GM19397 (cell line): ENCODE measurements around the gene INHBE.
"Not testable (repeated sequence)": the region's sequence is repeated elsewhere in the genome, so short reads cannot be mapped to it uniquely, and the experiment has no call there.

Experiments
- ATAC-seq: cut with Tn5 transposase; IDR thresholded peaks from one replicate; pipeline ENCODE4 v1.9.1; 2021; ENCODE audit warnings: mild to moderate bottlenecking, moderate library complexity; ENCODE audit not compliant: unreplicated experiment

The INHBE gene, protein sequence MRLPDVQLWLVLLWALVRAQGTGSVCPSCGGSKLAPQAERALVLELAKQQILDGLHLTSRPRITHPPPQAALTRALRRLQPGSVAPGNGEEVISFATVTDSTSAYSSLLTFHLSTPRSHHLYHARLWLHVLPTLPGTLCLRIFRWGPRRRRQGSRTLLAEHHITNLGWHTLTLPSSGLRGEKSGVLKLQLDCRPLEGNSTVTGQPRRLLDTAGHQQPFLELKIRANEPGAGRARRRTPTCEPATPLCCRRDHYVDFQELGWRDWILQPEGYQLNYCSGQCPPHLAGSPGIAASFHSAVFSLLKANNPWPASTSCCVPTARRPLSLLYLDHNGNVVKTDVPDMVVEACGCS

DNA sequence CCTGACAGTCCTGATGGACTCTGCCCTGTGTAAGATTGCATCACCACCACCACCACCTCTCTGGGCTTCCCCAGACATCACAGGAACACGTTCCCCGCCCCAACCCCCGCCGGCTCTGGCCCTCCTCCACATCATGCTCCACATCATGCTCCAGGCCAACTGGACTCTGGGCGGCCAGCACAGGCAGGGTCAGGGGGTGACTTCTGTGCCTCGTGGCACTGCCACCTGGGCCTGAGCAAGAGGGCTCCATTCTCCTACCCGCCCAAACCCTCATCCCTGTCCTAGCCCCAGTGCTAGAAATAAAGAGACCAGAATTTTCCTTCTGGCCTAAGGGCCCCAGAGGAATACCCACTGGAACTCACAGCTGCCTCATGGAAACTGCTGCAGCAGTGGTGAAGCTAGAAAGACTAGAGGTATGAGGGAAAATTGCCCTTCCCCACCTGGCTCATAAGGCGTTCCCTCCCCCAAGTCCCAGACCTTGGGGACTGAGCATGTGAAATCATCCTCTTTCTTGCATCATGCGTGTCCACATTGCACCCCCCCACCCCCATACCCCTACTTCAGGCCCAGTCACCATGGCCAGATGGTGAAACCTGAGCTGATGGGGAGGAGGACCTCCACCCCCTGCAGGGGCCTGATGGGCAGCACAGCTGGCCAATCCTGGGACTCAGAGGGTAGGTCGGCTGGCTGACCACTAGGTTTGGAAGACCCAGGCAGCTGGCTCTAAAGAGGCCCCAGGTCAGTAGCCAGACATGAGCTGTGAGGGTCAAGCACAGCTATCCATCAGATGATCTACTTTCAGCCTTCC is at the start of gene INHBE:
INHBE (plus strand) TSS at position 742 of the 808 bp plus-strand sequence. CDS start 230 bp downstream, outside the sequence.
- no peak for ATAC-seq

DNA sequence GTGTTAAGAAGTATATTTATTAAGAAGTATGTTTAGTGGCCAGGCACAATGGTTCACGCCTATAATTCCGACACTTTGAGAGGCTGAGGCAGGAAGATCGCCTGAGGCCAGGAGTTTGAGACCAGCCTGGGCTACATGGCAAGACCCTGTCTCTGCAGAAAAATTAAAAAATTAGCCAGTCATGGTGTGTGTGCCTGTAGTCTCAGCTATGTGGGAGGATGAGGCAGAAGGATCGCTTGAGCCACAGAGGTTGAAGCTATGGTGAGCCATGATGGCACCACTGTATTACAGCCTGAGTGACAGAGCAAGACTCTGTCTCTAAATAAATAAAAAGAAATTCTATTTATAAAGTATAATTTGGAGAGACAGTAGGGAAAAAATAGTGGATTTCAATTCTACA is 44.6 kb upstream of the INHBE start:
- no peak for ATAC-seq

DNA sequence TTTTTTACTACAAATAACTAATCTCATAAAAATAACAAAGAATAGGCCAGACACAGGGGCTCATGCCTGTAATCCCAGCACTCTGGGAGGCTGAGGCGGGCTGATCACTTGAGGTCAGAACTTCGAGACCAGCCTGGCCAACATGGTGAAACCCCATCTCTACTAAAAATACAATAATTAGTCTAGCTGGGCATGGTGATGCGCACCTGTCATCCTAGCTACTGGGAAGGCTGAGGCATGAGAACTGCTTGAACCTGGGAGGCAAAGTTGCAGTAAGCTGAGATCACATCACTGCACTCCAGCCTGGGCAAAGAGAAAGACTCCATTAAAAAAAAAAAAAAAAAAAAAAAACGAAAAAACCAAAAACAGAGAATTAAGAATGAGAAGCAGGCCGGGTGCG is 40.9 kb upstream of the INHBE start:
- not testable (repeated sequence) for ATAC-seq

DNA sequence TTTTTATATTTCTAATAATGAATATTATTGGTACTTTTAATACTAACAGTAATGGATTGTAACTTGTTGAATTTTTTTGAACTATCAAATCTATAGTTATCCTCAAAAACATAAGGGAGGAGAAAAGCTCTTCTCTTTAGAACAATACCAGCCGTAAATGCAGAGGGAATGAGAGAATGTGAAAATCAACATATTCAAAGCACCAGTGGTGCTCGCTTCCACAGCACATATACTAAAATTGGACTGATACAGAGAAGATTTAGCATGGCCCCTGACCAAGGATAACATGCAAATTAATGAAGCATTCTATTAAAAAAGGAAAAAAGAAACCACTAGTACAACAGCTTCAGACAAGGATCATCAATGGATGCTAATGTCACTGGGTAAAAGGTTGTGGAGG is 40.0 kb upstream of the INHBE start:
- no peak for ATAC-seq

DNA sequence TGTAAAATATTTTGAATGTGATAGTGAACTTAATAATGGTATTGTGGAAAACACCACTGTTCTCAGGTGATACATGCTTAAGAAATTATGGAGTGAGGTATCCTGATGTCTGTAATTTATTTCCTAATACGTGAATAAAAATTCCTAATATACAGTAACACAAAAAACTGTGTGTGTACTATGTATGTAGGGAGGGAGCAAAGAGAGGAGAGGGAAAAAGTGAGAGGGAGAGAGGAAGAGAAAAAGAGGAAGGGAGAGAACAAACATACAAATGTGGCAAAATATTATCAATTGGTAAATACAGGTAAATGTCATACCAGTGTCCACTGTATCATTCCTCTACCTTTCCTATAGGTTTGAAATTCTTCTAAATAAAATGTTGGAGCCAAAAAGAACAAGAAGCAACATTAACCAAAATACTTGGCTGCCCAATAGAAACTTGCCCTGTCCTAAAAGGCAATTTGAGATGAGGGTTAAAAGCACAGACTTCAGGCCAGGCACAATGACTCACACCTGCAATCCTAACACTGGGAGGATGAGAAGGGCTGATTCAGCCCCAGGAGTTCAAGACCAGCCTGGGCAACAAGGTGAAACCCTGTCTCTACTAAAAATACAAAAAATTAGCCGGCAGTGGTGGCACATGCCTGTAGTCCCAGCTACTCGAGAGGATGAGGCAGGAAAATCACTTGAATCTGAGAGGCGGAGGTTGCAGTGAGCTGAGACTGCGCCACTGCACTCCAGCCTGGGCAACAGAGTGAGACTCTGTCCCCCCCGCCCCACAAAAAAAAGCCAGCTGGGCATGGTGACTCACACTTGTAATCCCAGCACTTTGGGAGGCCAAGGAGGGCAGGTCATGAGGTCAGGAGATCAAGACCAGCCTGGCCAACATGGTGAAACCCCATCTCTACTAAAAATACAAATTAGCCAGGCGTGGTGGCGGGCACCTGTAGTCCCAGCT is 38.8 kb upstream of the INHBE start:
- no peak for ATAC-seq

DNA sequence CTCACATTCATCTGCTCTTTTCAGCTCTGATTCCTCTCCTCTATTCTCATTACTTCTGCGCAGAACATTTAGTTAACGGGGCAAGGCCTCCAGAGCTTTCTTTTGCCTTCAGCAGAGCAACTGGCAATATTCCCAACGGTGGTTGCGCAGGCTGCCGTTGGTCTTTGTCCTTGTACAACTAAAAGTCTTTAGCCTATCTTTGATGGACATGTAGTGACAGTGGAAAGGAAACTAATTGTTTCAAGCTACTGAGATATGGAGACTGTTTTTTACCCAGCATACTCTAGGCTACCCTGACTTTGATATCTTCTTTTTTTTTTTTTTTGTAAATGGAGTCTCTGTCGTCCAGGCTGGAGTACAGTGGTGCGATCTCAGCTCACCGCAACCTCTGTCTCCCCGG is 36.9 kb upstream of the INHBE start:
- ATAC-seq: no peak

DNA sequence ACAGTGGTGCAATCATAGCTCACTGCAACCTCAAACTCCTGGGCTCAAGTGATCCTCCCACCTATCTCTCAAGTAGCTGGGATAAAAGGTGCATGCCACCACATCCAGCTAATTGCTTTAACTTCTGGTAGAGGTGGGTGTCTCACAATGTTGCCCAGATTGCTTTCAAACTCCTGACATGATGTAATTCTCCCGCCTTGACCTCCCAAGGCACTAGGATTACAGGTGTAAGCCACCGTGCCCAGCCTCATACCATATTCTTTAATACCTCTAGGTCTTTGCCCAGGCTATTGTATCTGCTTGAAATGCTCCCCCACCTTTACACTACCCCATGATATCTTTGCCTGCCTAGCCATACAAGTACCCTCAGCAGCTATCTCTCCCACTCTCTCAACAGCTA is 35.6 kb upstream of the INHBE start:
- ATAC-seq: no peak

DNA sequence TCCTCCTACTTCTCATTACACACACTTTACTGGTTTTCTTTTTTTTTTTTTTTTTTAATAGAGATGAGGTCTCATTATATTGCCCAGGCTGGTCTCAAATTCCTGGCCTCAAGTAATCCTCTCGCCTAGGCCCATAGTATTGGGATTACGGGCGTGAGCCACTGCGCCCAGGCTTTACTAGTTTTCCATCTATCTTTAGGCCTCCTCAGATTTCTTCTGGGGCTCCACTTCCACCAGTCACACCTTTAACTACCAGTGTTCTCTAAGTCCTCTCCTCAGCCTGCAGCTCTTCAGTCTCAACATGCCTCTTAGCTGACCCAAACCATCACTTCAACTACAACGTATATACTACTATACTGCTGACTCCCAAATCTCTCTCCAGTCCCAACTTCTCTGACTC is 34.6 kb upstream of the INHBE start:
- ATAC-seq: no peak

DNA sequence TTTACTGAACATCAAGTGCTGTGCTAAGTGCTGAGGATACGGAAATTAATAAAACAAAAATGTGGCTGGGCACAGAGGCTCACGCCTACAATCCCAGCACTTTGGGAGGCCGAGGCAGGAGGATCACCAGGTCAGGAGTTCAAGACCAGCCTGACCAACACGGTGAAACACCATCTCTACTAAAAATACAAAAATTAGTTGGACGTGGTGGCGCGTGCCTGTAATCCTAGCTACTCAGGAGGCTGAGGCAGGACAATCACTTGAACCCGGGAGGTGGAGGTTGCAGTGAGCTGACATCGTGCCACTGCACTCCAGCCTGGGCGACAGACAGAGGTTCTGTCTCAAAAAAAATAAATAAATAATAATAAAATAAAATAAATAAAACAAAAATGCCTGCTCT is 28.2 kb upstream of the INHBE start:
- not testable (repeated sequence) for ATAC-seq

DNA sequence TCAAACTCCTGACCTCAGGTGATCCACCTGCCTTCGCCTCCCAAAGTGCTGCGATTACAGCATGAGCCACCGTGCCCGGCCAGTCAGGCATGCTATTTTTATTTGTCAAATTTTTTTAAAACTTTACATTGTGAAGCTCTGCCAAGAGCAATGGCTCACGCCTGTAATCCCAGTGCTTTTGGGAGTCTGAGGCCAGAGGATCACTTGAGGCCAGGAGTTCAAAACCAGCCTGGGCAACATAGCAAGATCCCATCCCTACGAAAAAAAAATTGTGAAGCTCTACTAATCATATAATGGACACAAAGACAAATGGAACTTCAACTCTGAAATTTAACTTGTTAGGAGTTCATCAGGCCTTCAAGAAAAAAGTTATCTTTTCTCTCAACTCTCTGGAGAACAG is 26.1 kb upstream of the INHBE start:
- no peak for ATAC-seq

DNA sequence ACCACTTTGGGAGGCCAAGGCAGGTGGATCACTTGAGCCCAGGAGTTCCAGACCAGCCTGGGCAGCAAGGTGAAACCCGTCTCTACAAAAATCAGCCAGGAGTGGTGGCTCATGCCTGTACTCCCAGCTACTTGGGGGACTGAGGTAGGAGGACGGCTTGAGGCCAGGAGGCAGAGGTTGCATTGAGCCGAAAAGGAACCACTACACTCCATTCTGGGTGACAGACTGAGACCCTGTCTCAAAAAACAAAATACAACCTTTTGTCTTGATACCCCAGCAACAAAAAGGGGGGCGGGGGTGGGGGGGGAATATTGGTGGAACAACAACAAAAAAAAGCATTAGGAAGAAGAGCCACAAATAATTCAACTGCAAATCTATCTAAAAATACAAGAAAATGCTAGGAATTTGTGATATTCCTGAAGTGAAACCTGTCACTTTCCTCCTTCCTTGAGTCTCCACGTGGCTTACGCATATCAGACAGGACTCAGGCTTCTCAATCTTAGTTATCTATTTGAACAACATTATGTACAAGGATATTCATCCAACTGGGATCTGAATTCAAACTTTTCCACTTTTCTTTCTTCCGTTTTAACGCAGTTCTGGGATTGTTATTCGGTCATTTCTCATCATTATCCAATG is 25.5 kb upstream of the INHBE start:
- ATAC-seq: no peak

DNA sequence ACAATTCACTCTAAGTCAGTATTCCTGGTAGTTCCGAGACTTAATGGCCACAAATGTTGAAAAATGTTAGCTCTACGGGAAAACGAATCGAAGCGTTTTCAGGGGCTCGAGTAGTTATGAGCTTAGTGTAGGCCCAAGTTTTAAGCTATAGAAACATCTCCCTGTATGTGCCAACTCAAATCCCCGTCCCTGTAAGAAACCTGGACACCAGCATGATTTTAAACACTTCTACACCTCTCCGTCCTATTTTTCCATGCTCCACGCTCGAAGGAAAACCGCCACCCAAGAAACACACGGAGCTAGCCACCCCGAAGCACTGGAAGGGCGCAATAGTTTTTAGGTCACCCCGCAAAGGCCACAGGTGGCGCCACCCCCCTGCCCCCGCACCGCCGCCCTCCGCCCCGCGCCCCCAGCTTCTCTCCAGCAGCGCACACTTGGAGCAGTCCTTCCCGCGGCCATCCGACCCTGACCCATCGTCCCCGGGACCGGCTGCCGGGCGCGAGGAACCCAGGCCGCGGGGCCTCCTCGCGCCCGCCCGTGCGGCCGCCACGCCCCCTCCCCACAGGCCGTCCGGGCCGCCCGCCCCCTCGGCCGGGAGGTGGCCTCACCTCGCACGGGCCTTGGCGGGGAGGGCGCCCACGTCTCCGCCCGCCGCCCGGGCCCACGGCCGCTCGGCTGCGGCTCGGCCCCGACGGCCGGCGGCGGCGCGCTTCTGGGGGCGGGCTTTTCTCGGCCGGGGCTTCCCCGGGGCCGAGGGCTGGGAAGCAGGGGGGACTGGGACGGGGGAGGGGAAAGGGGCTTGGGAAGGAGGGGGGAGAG is 24.8 kb upstream of the INHBE start:
- ATAC-seq: peak; percentile 58

DNA sequence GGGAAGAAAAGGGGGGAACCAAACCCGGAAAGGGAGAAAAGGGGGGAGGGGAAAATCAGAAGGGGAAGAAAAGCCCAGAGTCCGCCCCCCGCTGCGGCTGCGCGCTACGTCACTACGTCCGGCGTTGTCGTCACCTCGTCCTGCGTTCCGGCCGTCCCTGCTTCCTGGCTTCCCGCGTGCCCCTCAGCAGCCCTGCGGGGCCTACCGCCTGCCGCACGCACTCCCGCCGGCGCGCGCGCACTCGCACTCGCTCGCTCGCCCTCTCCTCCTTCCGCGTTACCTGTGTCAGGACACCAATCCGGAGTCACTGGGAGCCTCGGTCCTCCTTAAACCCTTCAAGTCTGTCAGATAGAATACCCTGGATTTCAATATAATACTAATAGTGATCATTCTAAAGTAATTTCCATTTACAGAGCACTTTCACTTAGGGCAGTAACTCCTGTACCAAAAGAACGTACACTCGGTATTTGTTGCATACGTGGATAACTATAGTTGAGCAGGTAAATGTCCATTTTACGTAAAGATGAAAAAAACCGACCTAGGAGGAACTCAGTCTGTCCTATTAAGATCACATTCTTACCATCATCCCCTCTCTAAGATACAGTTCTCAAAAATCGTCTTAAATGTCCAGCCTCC is 24.1 kb upstream of the INHBE start, which contains the start of gene R3HDM2:
R3HDM2 (minus strand) TSS at position 113 of the 636 bp plus-strand sequence. CDS start 120,615 bp downstream, outside the sequence.
- peak; percentile 97 for ATAC-seq

DNA sequence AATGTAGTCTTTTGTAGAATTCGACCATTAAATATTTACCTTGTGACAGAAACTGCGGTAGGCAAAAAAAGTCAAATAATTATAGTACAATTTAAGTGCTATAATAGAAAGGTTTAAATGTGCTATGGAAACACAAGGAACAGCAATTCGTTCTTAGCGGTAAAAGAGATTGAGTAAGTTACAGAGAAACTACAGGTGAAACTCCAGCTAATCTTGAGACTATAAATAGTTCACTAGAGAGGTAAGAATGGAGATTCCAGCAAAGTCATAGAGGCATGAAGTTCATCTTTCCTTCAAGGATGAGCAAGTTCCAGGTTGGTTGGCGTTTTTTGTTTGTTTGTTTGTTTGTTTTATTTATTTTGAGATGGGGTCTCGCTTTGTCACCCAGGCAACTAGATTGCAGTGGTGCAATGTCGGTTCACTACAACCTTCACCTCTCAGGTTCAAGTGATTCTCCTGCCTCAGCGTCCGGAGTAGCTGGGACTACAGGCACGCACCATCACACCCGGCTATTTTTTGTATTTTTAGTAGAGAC is 23.4 kb upstream of the INHBE start:
- ATAC-seq: no peak

DNA sequence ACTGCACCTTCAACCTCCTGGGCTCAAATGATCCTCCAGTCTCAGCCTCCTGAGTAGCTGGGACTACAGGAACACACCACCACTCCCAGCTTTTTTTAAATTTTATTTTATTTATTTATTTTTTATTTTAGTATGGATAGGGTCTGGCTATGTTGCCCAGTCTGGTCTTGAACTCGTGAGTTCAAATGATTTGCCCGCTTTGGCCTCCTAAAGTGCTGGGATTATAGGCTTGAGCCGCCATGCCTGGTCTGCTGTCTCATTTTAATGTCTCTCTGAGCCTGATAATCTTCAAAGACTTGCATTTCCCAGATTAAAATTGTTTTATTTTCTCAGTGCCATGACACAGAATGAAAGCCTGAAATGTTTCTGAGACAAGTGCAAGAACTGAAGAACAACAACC is 21.7 kb upstream of the INHBE start:
- no peak for ATAC-seq

DNA sequence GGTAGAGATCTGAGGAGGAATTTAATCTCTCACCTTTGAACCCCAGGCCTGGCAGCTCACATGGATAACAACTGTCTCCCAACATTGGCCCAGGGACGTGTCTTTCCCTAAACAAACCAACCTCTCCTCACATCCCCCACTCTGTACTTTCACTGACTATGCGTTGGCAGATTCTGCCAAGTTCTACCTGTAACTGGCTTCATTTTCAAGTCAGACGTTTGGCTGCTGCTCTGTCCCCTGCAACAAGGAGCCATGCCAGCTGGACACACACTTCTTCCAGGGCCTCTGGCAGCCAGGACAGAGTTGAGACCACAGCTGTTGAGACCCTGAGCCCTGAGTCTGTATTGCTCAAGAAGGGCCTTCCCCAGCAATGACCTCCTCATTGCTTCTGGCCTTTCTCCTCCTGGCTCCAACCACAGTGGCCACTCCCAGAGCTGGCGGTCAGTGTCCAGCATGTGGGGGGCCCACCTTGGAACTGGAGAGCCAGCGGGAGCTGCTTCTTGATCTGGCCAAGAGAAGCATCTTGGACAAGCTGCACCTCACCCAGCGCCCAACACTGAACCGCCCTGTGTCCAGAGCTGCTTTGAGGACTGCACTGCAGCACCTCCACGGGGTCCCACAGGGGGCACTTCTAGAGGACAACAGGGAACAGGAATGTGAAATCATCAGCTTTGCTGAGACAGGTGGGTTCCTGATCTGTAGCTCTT is 20.4 kb upstream of the INHBE start, which contains the start of gene INHBC:
INHBC (plus strand) TSS at position 268 of the 707 bp plus-strand sequence; CDS start at position 371, 103 bp downstream.
- ATAC-seq: no peak

DNA sequence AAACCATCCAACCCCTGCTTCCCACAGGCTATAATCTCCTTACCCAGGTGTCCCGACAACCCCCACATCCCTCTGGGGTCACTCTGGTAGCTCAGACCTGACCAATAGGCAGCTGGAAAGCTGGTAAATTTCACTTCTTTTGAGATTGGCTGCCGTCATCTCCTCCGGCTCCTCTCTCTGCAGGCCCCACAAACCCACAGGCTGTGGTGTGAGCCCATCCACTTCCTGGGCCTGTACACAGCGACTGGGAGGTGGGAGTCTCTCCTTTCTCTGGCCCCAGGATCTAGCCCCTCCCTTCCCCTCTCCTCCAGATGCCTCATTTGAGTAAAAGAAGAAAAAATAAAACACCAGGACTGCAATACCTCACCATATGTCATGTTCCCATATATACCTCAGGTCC is 19.8 kb upstream of the INHBE start:
- no peak for ATAC-seq

DNA sequence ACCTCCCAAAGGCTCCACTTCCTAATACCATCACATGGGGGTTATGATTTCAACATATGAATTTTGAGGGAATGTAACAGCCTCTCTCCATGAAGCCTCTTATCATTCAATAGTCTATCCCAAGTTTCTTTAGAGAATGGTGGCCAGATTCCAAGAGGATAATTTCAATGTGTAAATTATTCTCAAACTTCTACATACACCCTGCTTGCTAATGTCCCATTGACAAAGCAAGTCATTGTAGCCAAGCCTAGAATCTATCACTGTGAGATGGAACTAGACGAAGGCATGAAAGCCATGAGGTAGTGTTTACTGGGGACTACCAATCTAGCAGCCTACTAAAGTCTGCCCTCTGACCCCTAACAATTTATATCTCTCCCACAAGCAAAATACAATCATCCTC is 16.7 kb upstream of the INHBE start:
- no peak for ATAC-seq
